Colonic mucosa (tissue), 4 donors: ENCODE results near the gene SERPINB10. TPM values are rescaled to one million over a fixed set of nuclear protein-coding genes. Genes with fewer than 3 reads are reported as not detected.

ENCODE experiments used
- DNase-seq: peaks from one replicate; pipeline ENCODE4 v3.0.0-alpha.2; 2020
- H3K27ac ChIP-seq: fragments of 200-600 bp; one replicate; pipeline ENCODE4 v1.8.0; 2021
- H3K27me3 ChIP-seq: fragments of 200-600 bp; one replicate; pipeline ENCODE4 v1.8.0; 2021
- H3K36me3 ChIP-seq: fragments of 200-600 bp; one replicate; pipeline ENCODE4 v1.8.0; 2021
- H3K4me1 ChIP-seq: fragments of 200-600 bp; one replicate; pipeline ENCODE4 v1.8.0; 2021; ENCODE audit warnings: mild to moderate bottlenecking
- H3K4me3 ChIP-seq: fragments of 200-600 bp; one replicate; pipeline ENCODE4 v1.8.0; 2021
- H3K9ac ChIP-seq, 2 donors: one replicate each; pipeline ENCODE4 v1.7.0; 2013; ENCODE audit warnings: control low read depth in 2 of 2, low read depth in 2 of 2, low read length in 2 of 2
- H3K9me3 ChIP-seq: fragments of 200-600 bp; one replicate; pipeline ENCODE4 v1.8.0; 2021
- intact Hi-C: fragments of 100-400 bp; cut with DNase I; formaldehyde crosslinking; loops from one replicate; pipeline ENCODE4 v1.14.1; 2022
- total RNA-seq, 2 donors: library from RNA; stranded (reverse); fragmentation: NEBNext Ultra II Directional in 1 of 2; extraction: Animal tissue kit (Norgen Biotek cat#: 25700) in 1 of 2; gene quantifications; one replicate each; pipeline ENCODE4 v1.2.1, GENCODE V29; 2021
- TF ChIP-seq, protein P1 (sequence below): fragments of 200-600 bp; IDR thresholded peaks from one replicate; pipeline ENCODE4 v1.8.0; 2022; ENCODE audit warnings: antibody characterized with exemption, mild to moderate bottlenecking
- donor health status: healthy.
- donor health status: DM: no; HTN: no; CAD: no.
- donor health status: DM: no; HTN: no; CAD: no.

Gene SERPINB10
- total RNA-seq, 2 donors from 2014 or later = not detected

DNA sequence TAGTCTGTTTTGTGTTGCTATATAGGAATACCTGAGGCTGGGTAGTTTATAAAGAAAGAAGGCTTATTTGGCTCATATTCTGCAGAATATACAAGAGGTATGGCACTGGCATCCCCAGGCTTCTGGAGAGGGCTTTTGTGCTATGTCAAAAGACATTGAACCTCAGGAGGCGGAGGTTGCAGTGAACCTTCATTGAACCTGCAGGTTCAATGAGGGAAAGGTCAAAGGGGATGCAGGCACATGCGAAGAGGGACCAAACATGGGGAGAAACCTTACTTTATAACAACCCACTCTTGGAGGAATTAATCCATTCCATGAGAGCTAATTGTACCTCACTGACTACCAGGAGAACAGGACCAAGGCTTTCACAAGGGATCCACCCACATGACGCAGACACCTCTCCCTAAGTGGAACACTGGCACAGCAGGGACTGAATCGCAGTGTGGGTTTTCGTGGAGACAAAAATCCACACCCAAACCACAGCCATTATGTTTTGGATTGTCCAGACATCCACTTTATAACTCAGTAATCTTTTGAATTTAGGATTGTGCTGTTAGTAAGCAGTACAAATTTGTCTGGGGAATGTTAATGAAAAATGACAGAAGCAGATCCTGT is 58.1 kb downstream of the SERPINB10 start:
- Histone ChIP-seq H3K27me3 (no peaks in the 10 kb centered on the region), H3K4me3 (no peak overlapping the region), H3K4me1 (peaks cover under 1% of the 10 kb centered on the region), H3K9me3 (no peaks in the 10 kb centered on the region), H3K27ac (no peak overlapping the region), H3K36me3 (no peaks in the 10 kb centered on the region), H3K9ac (no peak overlapping the region)
- no peak for DNase-seq
- intact Hi-C loops = no loop called here
- TF ChIP-seq, protein P1, sequence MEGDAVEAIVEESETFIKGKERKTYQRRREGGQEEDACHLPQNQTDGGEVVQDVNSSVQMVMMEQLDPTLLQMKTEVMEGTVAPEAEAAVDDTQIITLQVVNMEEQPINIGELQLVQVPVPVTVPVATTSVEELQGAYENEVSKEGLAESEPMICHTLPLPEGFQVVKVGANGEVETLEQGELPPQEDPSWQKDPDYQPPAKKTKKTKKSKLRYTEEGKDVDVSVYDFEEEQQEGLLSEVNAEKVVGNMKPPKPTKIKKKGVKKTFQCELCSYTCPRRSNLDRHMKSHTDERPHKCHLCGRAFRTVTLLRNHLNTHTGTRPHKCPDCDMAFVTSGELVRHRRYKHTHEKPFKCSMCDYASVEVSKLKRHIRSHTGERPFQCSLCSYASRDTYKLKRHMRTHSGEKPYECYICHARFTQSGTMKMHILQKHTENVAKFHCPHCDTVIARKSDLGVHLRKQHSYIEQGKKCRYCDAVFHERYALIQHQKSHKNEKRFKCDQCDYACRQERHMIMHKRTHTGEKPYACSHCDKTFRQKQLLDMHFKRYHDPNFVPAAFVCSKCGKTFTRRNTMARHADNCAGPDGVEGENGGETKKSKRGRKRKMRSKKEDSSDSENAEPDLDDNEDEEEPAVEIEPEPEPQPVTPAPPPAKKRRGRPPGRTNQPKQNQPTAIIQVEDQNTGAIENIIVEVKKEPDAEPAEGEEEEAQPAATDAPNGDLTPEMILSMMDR = no peak

DNA sequence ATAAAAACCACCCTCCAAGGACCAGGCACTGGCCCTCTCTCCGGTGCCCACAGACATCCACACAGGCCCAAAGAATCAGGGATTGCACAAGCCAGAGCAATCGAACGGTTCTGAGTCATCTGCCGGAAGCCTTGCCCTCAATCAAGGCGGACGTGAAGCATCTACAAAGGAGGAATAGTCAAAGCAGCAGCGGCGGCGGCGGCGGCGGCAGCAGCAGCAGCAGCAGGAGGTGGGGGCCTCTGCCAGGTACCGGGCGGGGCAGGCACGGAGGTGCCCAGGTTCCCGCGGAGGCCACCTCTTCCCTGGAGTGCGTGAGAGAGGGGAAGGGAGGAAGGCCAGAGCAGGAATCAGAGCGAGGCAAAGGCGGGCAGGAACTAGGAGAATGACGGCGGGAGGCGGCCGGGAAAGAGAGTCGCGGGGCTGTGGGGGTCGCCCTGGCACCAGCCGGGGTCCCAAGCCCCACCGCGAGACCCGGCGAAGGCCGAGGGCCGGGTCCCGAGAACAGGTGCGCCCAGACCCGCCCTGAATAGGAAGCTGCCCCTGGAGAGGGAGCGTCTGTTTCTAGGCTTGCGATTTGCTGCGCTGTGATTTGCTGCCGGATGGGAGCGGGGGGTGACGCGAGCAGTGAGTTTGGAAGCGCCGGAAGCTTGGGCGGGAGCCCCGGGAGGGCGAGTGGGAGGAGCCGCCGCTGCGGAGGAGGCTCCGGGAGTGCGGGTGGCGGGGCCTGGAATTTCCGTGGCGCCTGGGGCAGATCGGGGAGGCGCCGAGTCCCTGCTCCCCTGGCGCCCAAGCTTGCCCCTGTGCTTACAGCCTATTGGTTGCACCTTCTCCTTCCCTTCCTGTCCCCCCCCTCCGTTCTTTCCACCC is 62.4 kb downstream of the SERPINB10 start, which contains the start of gene SERPINB8:
SERPINB8 (plus strand) TSS at position 140 of the 867 bp plus-strand sequence. CDS start 8,228 bp downstream, outside the sequence.
- H3K9ac ChIP-seq = peak within 1 kb of the TSS; percentile 85 to 98
- H3K4me1 ChIP-seq = peaks cover 7% of the 10 kb centered on the region
- intact Hi-C loops = no loop called here
- H3K36me3 ChIP-seq = no peaks in the 10 kb centered on the region
- no peaks in the 10 kb centered on the region for H3K9me3 ChIP-seq
- H3K27me3 ChIP-seq = no peaks in the 10 kb centered on the region
- peak within 1 kb of the TSS; percentile 96 for H3K27ac ChIP-seq
- TF ChIP-seq, protein P1 = no peak
- DNase-seq = peak; percentile 96
- H3K4me3 ChIP-seq = peak within 1 kb of the TSS; percentile 59

DNA sequence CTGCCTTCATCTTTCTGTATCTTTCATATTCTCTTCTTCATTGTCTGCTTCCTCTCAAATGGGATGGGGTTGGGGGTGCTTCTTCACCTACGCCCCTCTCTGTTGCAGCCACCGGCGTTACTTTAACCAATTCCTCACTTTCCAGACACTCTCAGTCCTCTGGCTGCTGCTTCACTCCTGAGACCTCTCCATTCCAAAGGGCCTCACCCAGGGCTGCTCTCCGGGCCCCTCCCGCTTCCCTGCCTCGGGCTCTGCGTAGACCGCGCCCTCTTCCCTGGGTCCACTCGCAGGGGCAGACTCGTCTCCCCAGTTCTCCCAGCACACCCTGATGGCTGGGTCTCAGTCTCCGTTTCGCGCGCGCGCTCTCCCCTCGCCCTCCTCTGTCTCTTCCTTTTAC is 63.0 kb downstream of the SERPINB10 start:
- peak overlapping the region; percentile 96 for H3K27ac ChIP-seq
- H3K27me3 ChIP-seq = no peaks in the 10 kb centered on the region
- TF ChIP-seq, protein P1 = no peak
- DNase-seq = peak; percentile 66
- H3K4me3 ChIP-seq = peak overlapping the region; percentile 59
- H3K9ac ChIP-seq = peak overlapping the region; percentile 85 to 98
- no peaks in the 10 kb centered on the region for H3K36me3 ChIP-seq
- no peaks in the 10 kb centered on the region for H3K9me3 ChIP-seq
- intact Hi-C loops = no loop called here
- peaks cover 7% of the 10 kb centered on the region for H3K4me1 ChIP-seq

DNA sequence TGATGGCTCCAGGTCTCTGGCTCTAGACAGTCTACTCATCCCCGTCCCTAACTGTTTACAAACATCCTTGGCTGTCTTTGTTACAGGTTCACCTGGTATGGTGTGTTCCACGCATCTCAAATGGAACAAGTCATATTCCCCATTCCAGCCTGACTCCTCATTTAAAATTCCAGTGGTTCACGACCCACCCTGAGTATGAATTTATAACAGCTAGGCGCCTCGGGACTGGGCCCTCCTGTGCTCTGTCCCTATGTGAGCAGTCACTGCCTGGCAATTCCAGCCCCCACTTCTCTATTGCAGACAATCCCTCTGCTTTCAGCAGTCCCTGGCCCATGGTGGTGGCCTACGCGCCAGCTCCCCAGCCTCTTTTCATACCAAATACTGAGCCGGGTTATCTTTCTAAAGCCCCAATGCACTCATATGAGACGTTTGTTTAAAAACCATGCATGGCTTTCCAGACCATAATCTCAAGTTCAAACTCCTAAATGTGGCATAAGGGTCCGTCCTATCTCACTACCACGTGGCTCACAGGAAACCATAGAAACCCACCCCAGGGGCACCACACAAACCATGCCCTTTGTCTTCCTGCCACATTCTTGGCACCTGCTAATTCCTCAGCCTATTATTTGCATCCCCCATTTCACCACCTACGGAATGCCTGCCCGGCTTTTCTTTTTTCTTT is 63.7 kb downstream of the SERPINB10 start:
- H3K27ac ChIP-seq = peak overlapping the region; percentile 96
- H3K4me3 ChIP-seq = peak overlapping the region; percentile 59
- TF ChIP-seq, protein P1 = no peak
- intact Hi-C loops = no loop called here
- no peak for DNase-seq
- H3K9ac ChIP-seq = peak overlapping the region in 1 of 2 donors; percentile 85
- no peaks in the 10 kb centered on the region for H3K9me3 ChIP-seq
- H3K27me3 ChIP-seq = no peaks in the 10 kb centered on the region
- peaks cover 7% of the 10 kb centered on the region for H3K4me1 ChIP-seq
- no peaks in the 10 kb centered on the region for H3K36me3 ChIP-seq

DNA sequence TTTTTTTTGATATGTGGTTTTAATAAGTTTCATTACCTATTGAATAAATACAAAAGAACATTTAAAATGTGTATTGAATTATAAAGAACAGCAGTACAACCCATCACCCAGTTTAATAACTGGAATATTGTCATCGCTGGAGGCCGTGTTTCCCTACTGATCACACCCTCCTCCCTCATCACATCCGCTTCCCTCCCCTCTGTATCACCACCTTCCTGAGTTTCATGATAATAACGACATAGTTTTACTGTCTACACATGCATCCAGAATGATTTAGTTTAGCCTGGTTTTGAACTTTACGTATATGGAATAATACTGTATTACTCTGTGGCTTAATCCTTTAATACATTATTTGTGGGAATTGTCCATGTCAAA is 64.2 kb downstream of the SERPINB10 start:
- Histone ChIP-seq H3K9me3 (no peaks in the 10 kb centered on the region), H3K27me3 (no peaks in the 10 kb centered on the region), H3K36me3 (no peaks in the 10 kb centered on the region), H3K4me1 (peaks cover 7% of the 10 kb centered on the region), H3K4me3 (no peak overlapping the region), H3K27ac (no peak overlapping the region), H3K9ac (no peak overlapping the region)
- DNase-seq = no peak
- TF ChIP-seq, protein P1 = no peak
- intact Hi-C loops = no loop called here
